Measurements from ENCODE around the gene ANO10. TPM values are rescaled to one million over a fixed set of nuclear protein-coding genes. Genes with fewer than 3 reads are reported as not detected.
"Not testable (repeated sequence)": the region's sequence is repeated elsewhere in the genome, so short reads cannot be mapped to it uniquely, and the experiment has no call there.

Gene ANO10
- polyA plus RNA-seq, 1 donor from 2014 or later, result 11.1 TPM

DNA sequence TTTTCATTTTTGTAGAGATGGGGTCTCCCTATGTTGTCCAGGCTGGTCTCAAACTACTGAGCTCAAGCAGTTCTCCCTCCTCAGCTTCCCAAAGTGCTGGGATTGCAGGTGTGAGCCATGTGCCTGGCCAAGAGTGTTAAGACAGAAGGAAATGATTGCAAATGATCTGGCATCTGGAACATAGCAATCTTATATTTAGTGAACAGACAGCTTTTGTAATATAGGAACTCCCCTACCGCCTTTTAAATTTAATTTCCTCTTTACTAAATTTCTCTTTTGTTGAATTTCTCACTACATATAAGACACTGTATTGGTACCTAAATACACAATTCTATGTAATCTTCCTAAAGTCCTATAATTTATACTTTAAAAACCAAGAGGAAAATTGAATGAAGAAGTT lies 13.1 kb downstream of the ANO10 start:
- no peaks in the 10 kb centered on the region for H3F3A ChIP-seq (ENCODE audit: insufficient read depth, low read length, poor library complexity, severe bottlenecking)
- no peaks in the 10 kb centered on the region for H3K27me3 ChIP-seq (ENCODE audit: insufficient read depth, low read depth, low read length)
- no peak for TF ChIP-seq EP300 (conservative IDR thresholded peaks at IDR 0.05; ENCODE audit: poor library complexity, severe bottlenecking)
- no peak for TF ChIP-seq SMC3 (conservative IDR thresholded peaks at IDR 0.05; ENCODE audit: poor library complexity)
- TF ChIP-seq TAF1 (IDR thresholded peaks at IDR 0.05; ENCODE audit: low read depth), result no peak
- TF ChIP-seq POLR2AphosphoS5 (IDR thresholded peaks at IDR 0.05), result no peak
- TF ChIP-seq MXI1 (conservative IDR thresholded peaks at IDR 0.05; ENCODE audit: poor library complexity, severe bottlenecking), result no peak
- TF ChIP-seq RAD21 (conservative IDR thresholded peaks at IDR 0.05), result no peak
- TF ChIP-seq, protein P1, sequence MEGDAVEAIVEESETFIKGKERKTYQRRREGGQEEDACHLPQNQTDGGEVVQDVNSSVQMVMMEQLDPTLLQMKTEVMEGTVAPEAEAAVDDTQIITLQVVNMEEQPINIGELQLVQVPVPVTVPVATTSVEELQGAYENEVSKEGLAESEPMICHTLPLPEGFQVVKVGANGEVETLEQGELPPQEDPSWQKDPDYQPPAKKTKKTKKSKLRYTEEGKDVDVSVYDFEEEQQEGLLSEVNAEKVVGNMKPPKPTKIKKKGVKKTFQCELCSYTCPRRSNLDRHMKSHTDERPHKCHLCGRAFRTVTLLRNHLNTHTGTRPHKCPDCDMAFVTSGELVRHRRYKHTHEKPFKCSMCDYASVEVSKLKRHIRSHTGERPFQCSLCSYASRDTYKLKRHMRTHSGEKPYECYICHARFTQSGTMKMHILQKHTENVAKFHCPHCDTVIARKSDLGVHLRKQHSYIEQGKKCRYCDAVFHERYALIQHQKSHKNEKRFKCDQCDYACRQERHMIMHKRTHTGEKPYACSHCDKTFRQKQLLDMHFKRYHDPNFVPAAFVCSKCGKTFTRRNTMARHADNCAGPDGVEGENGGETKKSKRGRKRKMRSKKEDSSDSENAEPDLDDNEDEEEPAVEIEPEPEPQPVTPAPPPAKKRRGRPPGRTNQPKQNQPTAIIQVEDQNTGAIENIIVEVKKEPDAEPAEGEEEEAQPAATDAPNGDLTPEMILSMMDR (IDR thresholded peaks at IDR 0.05; ENCODE audit: poor library complexity, severe bottlenecking), result no peak
- TF ChIP-seq EZH2 (IDR thresholded peaks at IDR 0.05; ENCODE audit: borderline replicate concordance, insufficient read depth, low read length, poor library complexity, severe bottlenecking), result no peak
- TF ChIP-seq REST (IDR thresholded peaks at IDR 0.05; ENCODE audit: borderline replicate concordance), result no peak
- H3K9ac ChIP-seq (ENCODE audit: low read length), result no peak overlapping the region
- H4K20me1 ChIP-seq (ENCODE audit: insufficient read depth), result no peaks in the 10 kb centered on the region
- H3K79me2 ChIP-seq (replicated peaks; ENCODE audit: insufficient read depth, low read length), result no peaks in the 10 kb centered on the region
- H3K4me2 ChIP-seq (ENCODE audit: low read length), result no peak overlapping the region
- no peak overlapping the region for H2AFZ ChIP-seq (ENCODE audit: low read depth, low read length)
- H3K36me3 ChIP-seq (ENCODE audit: insufficient read depth, low read length), result peaks cover 5% of the 10 kb centered on the region
- no peak overlapping the region for H3K27ac ChIP-seq (ENCODE audit: low read length)
- H3K4me3 ChIP-seq (ENCODE audit: low read length), result no peak overlapping the region
- no peaks in the 10 kb centered on the region for H3K9me3 ChIP-seq (ENCODE audit: low read length)
- no peaks in the 10 kb centered on the region for H3K9me2 ChIP-seq (ENCODE audit: insufficient read depth, low read length)

DNA sequence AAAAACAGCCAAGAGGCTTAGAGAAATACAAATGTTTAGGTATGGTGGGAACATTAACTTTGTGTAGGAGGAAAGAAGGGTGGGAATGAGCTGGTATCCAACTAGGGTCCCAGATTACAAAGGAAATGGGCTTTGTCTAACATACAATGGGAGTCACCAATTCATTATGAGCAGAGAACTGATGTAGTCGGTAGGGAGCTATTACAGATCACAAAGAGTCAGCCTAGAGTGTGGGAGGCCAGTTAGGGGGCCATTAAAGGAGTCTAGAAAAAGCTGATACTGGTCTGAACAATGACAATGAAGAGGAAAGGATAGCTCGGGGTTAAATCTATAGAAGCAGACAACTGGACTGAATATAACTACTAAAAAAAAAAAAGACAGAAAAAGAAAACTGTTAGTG lies 15.5 kb downstream of the ANO10 start:
- Histone ChIP-seq H3K27ac (ENCODE audit: low read length) (no peak overlapping the region), H3F3A (ENCODE audit: insufficient read depth, low read length, poor library complexity, severe bottlenecking) (no peaks in the 10 kb centered on the region), H3K36me3 (ENCODE audit: insufficient read depth, low read length) (peaks cover 5% of the 10 kb centered on the region), H3K9ac (ENCODE audit: low read length) (no peak overlapping the region), H2AFZ (ENCODE audit: low read depth, low read length) (no peak overlapping the region), H4K20me1 (ENCODE audit: insufficient read depth) (no peaks in the 10 kb centered on the region), H3K4me2 (ENCODE audit: low read length) (no peak overlapping the region), H3K27me3 (ENCODE audit: insufficient read depth, low read depth, low read length) (no peaks in the 10 kb centered on the region), H3K4me3 (ENCODE audit: low read length) (no peak overlapping the region), H3K79me2 (replicated peaks; ENCODE audit: insufficient read depth, low read length) (no peaks in the 10 kb centered on the region), H3K9me2 (ENCODE audit: insufficient read depth, low read length) (no peaks in the 10 kb centered on the region), H3K9me3 (ENCODE audit: low read length) (no peaks in the 10 kb centered on the region)
- TF ChIP-seq SMC3 (conservative IDR thresholded peaks at IDR 0.05; ENCODE audit: poor library complexity), result no peak
- no peak for TF ChIP-seq EP300 (conservative IDR thresholded peaks at IDR 0.05; ENCODE audit: poor library complexity, severe bottlenecking)
- TF ChIP-seq RAD21 (conservative IDR thresholded peaks at IDR 0.05), result no peak
- no peak for TF ChIP-seq MXI1 (conservative IDR thresholded peaks at IDR 0.05; ENCODE audit: poor library complexity, severe bottlenecking)
- no peak for TF ChIP-seq REST (IDR thresholded peaks at IDR 0.05; ENCODE audit: borderline replicate concordance)
- TF ChIP-seq EZH2 (IDR thresholded peaks at IDR 0.05; ENCODE audit: borderline replicate concordance, insufficient read depth, low read length, poor library complexity, severe bottlenecking), result no peak
- TF ChIP-seq, protein P1 (IDR thresholded peaks at IDR 0.05; ENCODE audit: poor library complexity, severe bottlenecking), result no peak
- no peak for TF ChIP-seq POLR2AphosphoS5 (IDR thresholded peaks at IDR 0.05)
- TF ChIP-seq TAF1 (IDR thresholded peaks at IDR 0.05; ENCODE audit: low read depth), result no peak

GRCh38 chr3:43599959-43600358 lies 21.9 kb downstream of the ANO10 start:
- not testable (repeated sequence) for H3F3A ChIP-seq (ENCODE audit: insufficient read depth, low read length, poor library complexity, severe bottlenecking); H3K9me3 ChIP-seq (ENCODE audit: low read length); H4K20me1 ChIP-seq (ENCODE audit: insufficient read depth); H3K27ac ChIP-seq (ENCODE audit: low read length); H3K4me2 ChIP-seq (ENCODE audit: low read length); H3K79me2 ChIP-seq (replicated peaks; ENCODE audit: insufficient read depth, low read length); H3K9ac ChIP-seq (ENCODE audit: low read length); H3K9me2 ChIP-seq (ENCODE audit: insufficient read depth, low read length); H3K36me3 ChIP-seq (ENCODE audit: insufficient read depth, low read length); H2AFZ ChIP-seq (ENCODE audit: low read depth, low read length); H3K4me3 ChIP-seq (ENCODE audit: low read length); H3K27me3 ChIP-seq (ENCODE audit: insufficient read depth, low read depth, low read length)

Data from neural cell (in vitro differentiated cells).